HUES6 (cell line): Measurements from ENCODE around the gene SPEN.
A peak's percentile ranks its signal among the peaks of the same experiment; 100 is the strongest.

ENCODE experiments used
- H3K27ac ChIP-seq: 2 replicates; pipeline ENCODE4 v1.7.0; 2013; ENCODE audit warnings: low read depth, mild to moderate bottlenecking, low read length, inconsistent platforms
- H3K27me3 ChIP-seq: 2 replicates; pipeline ENCODE4 v1.6.1; 2013; ENCODE audit warnings: low read length; ENCODE audit not compliant: control insufficient read depth, insufficient read depth
- H3K36me3 ChIP-seq: 2 replicates; pipeline ENCODE4 v1.6.1; 2013; ENCODE audit warnings: low read length; ENCODE audit not compliant: control insufficient read depth, insufficient read depth
- H3K4me1 ChIP-seq: 2 replicates; pipeline ENCODE4 v1.6.1; 2013; ENCODE audit warnings: low read length; ENCODE audit not compliant: control insufficient read depth, insufficient read depth
- H3K4me3 ChIP-seq: 2 replicates; pipeline ENCODE4 v1.5.1; 2013; ENCODE audit warnings: low read depth, low read length
- H3K9ac ChIP-seq: one replicate; pipeline ENCODE4 v1.6.1; 2013; ENCODE audit warnings: mild to moderate bottlenecking, low read length
- H3K9me3 ChIP-seq: 2 replicates; pipeline ENCODE4 v1.6.1; 2013; ENCODE audit warnings: low read depth, low read length; ENCODE audit not compliant: control insufficient read depth, insufficient read depth

The SPEN gene

DNA sequence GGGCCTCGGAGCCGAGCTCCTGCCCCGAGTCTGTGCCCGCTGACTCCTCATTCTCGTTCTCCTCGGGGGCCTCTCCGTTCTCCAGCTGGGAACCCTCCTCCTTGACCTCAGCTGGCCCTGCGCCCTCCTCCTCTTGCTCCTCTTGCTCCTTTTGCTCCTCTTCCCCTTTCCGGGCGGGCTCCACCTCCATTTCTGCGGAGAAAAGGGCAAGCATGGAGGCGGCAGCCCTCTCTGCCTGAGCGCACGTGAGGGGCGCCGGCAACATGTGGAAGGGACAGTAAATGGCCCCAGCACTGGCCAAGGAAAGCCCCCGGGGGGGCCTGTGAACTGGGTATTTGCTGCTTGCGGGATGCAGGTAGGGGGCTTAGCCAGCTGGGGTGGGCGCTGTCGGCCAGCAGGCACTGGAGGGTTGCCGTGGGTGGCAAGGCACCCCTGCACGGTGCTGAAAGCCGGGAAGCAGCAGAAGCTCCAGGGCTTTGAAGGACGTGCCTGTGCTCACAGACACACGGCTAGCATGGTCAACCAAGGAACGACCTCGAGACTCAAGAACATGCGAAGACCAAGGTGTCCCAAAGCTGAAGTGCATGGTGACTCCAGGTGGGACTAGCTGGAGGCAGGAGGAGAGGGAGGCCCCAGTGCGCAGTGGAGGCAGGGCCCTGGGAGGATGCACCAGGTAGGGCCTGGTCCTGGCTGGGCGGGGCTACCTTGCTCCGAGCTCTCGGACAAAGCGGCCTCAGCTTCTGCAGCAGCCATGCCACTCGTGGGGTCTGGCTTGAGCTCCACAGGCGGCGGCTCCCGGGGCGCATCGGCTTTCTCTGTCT, 97.7 kb downstream of the SPEN start:
- H3K36me3 ChIP-seq, result peaks cover 80% of the 10 kb centered on the region
- H3K4me1 ChIP-seq, result peaks cover 22% of the 10 kb centered on the region
- H3K27ac ChIP-seq, result no peak overlapping the region
- H3K9me3 ChIP-seq, result no peaks in the 10 kb centered on the region
- no peak overlapping the region for H3K9ac ChIP-seq
- H3K4me3 ChIP-seq, result no peak overlapping the region
- H3K27me3 ChIP-seq, result no peaks in the 10 kb centered on the region

DNA sequence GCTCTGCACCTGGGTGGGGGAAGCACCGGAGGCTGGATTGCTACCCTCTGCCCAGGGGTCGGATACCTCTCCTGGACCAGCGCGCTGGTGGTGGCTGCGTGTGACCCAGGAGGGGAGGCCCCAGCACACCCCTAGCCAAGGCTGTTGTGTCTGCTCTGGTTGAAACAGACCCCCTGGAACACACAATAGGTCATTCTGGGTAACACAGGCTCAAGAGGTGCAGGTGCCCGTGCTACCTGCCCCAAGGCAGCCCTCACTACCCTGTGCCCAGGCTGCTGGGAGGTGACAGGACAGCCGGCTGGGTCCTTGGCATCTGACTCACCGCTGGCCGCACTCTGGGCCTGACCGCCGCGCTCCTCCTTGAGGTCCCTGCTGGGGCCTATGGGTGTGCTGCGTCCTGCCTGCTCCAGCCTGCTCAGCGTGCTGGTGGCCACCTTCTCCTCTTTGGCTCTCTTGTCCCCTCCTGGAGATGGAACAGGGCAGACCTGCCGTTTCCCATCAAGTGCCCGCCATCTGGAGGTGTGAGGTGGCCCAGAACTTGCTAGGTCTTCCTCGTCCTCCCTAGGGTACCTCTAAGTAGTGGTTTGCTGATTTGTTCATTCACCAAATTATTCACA, 98.4 kb downstream of the SPEN start:
- peaks cover 29% of the 10 kb centered on the region for H3K4me1 ChIP-seq
- no peaks in the 10 kb centered on the region for H3K27me3 ChIP-seq

DNA sequence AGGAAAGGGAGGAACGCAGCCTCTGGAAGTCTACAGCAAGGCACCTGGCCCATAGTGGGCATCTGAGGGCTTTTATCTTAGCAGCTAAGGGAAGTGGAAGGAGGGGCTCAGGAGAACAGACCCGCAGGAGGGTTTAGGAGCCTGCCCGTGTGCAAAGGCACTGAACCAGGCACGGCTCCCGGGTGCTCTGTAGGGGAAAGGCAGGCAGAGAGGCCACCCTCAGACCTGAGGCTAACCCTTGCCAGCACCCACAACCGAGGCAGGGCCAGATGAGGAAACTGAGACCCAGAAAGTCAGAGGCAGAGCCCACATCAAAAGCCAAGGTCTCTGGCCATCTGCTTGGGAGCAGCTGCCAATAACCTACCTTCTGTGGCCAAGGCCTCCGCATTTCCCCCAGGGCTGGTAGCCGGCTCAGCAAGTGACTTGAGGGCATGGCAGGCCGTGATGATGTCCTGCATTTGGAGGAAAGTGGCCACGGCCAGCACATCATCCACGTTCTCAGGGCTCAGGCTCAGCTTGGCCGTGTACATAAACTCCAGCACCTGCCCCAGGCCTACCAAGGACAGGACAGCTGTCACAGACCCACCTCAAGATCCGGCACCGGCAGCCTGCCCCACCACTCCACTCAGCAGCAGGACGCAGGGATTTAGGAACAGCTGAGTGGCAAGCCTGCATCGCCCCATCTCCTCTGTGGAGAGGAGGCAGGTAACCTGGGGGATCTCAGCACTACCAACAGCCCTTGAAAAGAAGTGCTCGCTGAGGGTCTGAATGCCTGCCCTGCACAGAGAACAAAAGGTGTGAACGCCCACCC, 99.3 kb downstream of the SPEN start:
- H3K27me3 ChIP-seq, result no peaks in the 10 kb centered on the region
- peaks cover 64% of the 10 kb centered on the region for H3K36me3 ChIP-seq

More for the DNA sequence above, 98.4 kb downstream of the SPEN start:
- Histone ChIP-seq H3K4me3 (no peak overlapping the region), H3K9me3 (no peaks in the 10 kb centered on the region), H3K36me3 (peaks cover 73% of the 10 kb centered on the region), H3K27ac (no peak overlapping the region), H3K9ac (no peak overlapping the region)

DNA sequence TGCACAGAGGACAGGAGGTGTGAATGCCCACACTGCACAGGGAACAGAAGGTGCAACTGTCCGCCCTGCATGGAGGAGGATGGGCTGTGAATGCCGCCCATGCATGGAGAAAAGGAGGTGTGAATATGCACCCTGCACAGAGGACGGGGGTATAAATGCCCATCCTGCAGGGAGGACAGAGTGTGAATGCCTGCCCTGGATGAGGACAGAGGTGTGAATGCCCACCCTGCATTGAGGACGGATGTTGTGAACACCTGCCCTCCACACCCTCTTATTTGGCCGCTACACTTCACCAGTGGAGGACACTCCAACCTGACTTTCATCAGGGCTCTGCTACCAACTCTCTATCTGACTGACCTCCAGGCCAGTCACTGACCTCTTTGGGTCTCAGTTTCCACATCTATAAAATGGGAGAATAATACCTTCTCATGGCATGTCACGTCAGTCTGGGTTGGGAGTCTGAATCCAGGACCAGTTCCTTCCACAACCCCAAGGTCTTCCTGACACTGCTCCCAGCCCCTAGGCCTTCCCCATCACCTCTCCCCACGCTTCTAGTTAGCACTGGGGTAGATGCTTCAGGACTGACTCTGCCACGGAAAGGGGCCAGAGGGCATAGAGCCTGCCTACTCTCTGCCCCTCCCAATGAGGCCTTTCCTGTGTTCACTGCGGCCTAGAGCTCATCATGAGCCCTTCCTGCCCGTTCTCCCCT, 100.0 kb downstream of the SPEN start:
- Histone ChIP-seq H3K4me1 (peaks cover 44% of the 10 kb centered on the region), H3K4me3 (no peak overlapping the region), H3K9ac (no peak overlapping the region), H3K36me3 (peaks cover 57% of the 10 kb centered on the region), H3K27me3 (no peaks in the 10 kb centered on the region), H3K27ac (no peak overlapping the region), H3K9me3 (no peaks in the 10 kb centered on the region)

More for the DNA sequence above, 99.3 kb downstream of the SPEN start:
- H3K4me1 ChIP-seq, result peaks cover 37% of the 10 kb centered on the region
- no peak overlapping the region for H3K9ac ChIP-seq
- no peak overlapping the region for H3K27ac ChIP-seq
- H3K4me3 ChIP-seq, result no peak overlapping the region
- H3K9me3 ChIP-seq, result no peaks in the 10 kb centered on the region

DNA sequence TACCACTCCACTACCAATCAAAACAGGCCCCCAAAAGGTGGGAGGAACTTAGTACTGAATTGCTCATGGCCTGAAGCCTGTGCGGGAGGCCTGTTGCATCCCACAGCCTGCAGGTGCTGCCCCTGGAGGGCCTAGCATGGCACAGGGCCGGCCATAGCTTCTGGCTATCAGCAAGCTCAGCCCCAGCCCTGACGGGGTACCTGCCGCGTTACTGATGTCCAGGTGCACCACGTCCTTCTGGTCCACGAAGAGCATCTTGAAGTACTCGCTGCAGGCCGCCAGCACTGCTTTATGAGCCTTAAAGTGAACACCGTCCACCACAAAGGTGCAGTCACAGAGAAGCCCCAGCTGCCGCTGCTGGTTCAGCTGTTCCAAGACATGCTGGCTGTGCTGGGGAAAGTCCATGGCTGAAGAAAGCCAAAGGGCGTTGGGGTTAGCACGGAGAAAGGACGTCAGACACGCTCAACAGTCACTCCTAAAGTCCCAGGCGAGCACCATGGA, 100.6 kb downstream of the SPEN start:
- no peak overlapping the region for H3K9ac ChIP-seq
- H3K4me3 ChIP-seq, result no peak overlapping the region
- H3K9me3 ChIP-seq, result no peaks in the 10 kb centered on the region
- no peak overlapping the region for H3K27ac ChIP-seq
- no peaks in the 10 kb centered on the region for H3K27me3 ChIP-seq
- H3K36me3 ChIP-seq, result peaks cover 51% of the 10 kb centered on the region
- H3K4me1 ChIP-seq, result peaks cover 50% of the 10 kb centered on the region

DNA sequence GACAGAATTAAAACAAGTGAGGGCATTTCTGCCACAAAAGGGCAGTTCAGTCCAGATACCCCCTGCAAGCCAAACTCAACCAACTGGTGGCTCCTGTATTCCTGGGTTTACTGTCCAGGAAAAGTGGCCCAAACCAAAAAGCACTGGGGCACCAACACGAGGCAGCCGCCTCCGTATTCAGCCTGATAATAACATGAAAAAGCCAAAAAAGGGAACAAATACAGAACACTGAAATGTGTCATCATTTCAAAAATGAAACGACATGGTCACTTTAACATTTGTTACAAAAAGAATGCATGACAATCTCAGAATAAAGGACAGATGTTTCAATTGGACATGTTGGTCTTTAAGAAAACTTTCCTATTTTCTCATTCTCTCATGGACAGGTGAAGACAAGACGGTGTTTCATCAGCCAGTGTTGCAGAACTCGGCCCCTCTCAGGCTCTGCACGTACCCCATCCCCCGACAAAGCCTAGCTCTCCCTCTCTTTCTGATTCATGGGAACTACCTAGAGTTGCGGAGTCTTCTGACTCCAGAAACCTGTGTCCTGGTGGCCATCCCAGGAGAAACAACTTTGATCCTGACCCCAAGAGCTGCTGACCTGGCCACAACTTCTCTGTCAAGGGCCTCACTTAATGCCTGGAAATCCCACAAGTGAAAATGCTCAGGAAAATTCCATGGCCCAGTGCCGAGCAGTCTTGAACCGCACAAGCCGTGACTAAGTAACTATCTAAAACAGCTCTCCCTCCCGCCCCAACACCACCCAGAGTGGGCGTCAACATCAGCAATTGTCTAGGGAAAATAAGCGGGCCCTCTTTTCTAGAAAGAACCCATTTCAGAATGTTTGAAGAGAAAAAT, 101.3 kb downstream of the SPEN start:
- Histone ChIP-seq H3K36me3 (peaks cover 46% of the 10 kb centered on the region), H3K9me3 (no peaks in the 10 kb centered on the region), H3K27me3 (no peaks in the 10 kb centered on the region), H3K4me1 (peaks cover 57% of the 10 kb centered on the region), H3K4me3 (no peak overlapping the region; the same call in 1 of the 2 replicates), H3K9ac (peak overlapping the region; percentile 9), H3K27ac (peak overlapping the region; percentile 6; the same call in 1 of the 2 replicates)

DNA sequence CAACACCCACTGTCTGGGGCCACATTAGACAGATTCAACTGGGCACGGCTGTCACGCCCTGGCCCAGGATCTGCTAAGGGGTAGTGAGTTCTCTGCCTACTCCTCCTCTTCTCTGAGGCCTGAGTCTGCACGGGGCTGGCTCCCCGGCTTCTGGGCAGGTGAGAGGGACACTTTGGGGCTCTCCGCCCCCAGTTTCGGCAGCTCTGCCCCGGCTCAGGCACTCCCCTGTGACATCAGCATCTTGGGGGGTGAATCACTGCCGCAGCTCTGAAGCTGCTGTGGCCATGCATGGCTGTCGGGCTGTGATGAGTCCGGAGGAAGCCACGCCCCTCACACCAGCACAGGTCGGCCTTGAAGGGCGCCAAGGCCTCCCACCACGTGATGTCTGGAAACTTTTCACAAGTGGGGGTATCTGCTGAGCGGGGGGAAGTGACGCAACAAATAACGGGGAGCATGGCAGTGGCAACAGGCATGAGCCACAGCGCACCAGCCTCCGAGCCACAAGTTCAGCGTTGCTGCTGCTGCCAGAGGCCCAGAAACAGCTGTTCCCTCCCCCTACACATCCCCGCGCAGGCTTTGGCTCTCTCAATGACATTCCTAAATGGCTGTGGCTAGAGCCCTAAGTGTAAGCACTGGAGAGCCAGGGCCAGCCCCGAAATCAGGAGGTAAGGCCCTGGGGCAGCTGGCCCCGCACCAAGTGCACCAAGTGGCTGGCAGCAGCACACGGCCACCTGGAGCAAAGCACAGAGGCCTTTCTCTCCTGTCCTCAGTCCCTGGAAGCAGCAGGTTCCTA, 102.1 kb downstream of the SPEN start:
- Histone ChIP-seq H3K27ac (peak overlapping the region; percentile 6; the same call in 1 of the 2 replicates), H3K36me3 (peaks cover 38% of the 10 kb centered on the region), H3K27me3 (no peaks in the 10 kb centered on the region), H3K9me3 (no peaks in the 10 kb centered on the region), H3K4me1 (peaks cover 63% of the 10 kb centered on the region), H3K4me3 (no peak overlapping the region; the same call in 1 of the 2 replicates), H3K9ac (peak overlapping the region; percentile 9)

DNA sequence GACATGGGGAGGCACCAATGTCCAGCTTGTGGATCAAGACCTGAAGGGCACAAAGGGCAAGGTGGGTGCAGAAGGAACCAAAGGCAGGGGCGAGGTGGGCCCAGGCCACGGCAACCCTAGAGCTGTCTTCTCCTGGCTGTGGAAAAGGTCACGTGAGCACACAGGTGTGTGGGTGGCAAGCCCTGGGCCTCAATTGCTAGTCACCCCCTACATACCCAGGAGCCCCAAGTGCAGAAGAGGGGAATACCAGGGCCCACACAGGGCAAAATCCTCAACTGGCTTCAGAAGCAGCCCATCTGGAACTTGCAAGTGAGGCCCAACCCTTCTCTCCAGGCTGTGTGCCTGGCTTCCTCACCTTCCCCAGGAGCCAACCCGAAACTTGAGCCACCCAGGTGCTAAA, 102.8 kb downstream of the SPEN start:
- Histone ChIP-seq H3K9ac (peak overlapping the region; percentile 9), H3K4me1 (peaks cover 63% of the 10 kb centered on the region), H3K4me3 (no peak overlapping the region), H3K36me3 (peaks cover 31% of the 10 kb centered on the region), H3K27me3 (no peaks in the 10 kb centered on the region), H3K9me3 (no peaks in the 10 kb centered on the region), H3K27ac (peak overlapping the region; percentile 6; the same call in 1 of the 2 replicates)

DNA sequence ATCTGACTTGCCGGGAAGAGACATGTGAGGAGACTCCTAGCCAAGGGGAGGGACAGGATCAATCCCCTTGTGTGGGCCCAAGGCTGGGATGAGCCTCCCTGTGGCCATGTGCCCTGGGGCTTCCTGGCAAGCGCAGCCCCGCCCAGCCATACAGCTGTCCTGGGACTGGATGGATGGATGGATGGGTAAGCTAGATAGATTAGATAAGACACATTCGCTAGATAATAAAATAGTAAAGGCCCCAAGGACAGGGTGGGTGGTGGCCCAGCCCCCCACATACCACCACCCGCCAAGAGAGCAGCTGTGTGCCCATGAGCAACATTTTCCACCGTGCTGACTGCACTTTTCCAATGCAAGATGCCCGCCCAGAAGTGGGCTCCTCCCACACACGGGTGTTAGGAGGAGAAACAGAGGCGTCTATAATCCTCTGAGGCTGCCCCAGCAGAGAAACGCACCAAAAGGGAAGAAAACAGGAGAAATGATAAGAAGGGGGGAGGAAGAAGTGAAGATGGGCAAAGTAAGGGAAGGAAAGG, 103.3 kb downstream of the SPEN start:
- Histone ChIP-seq H3K27ac (no peak overlapping the region), H3K4me3 (no peak overlapping the region), H3K9me3 (no peaks in the 10 kb centered on the region), H3K4me1 (peaks cover 63% of the 10 kb centered on the region), H3K27me3 (no peaks in the 10 kb centered on the region), H3K9ac (no peak overlapping the region), H3K36me3 (peaks cover 26% of the 10 kb centered on the region)
